OCI-LY7 (cell line): ENCODE data around the gene NDUFAF5. TPM values are rescaled to one million over a fixed set of nuclear protein-coding genes. Genes with fewer than 3 reads are reported as not detected.

ENCODE experiments used
- BruUV-seq: library from RNA; stranded (reverse); fragments of 400-500 nt; replicated peaks from 2 replicates; lab custom pipeline; 2021; lab: Mats Ljungman, UMichigan
- CTCF ChIA-PET: fragments of 300-600 bp; sonication (Branson Sonifier 250); formaldehyde crosslinking; loops from one replicate; lab custom pipeline; 2022; ENCODE audit warnings: antibody characterized with exemption; ENCODE audit not compliant: unreplicated experiment; lab: Charles Lee
- POLR2A ChIA-PET: fragments of 300-600 bp; sonication (Branson Sonifier 250); formaldehyde crosslinking; loops from one replicate; lab custom pipeline; 2022; ENCODE audit warnings: antibody characterized with exemption; lab: Charles Lee
- DNase-seq: peaks from one replicate; pipeline ENCODE4 v3.0.0-alpha.2; 2015; ENCODE audit warnings: low spot score
- H2AFZ ChIP-seq: fragments of 200-600 bp; sonication (generic), shearing (Covaris generic); 2 replicates; pipeline ENCODE4 v1.6.1; 2014; ENCODE audit warnings: mild to moderate bottlenecking, antibody characterized with exemption, low read length, moderate library complexity
- H3K27ac ChIP-seq: fragments of 200-600 bp; sonication (generic); 2 replicates; pipeline ENCODE4 v1.5.1; 2014; ENCODE audit warnings: mixed run types, low read depth, mild to moderate bottlenecking, moderate library complexity, low read length, inconsistent platforms; ENCODE audit not compliant: poor library complexity, severe bottlenecking
- H3K36me3 ChIP-seq: fragments of 200-600 bp; sonication (generic); 2 replicates; pipeline ENCODE4 v1.6.1; 2014; ENCODE audit warnings: mild to moderate bottlenecking, antibody characterized with exemption, low read length, moderate library complexity, mixed read lengths; ENCODE audit not compliant: insufficient read depth
- H3K4me1 ChIP-seq: fragments of 200-600 bp; sonication (generic); 2 replicates; pipeline ENCODE4 v1.5.1; 2014; ENCODE audit warnings: mild to moderate bottlenecking, low read length; ENCODE audit not compliant: insufficient read depth, poor library complexity, severe bottlenecking
- H3K4me2 ChIP-seq: fragments of 200-600 bp; sonication (generic); 2 replicates; pipeline ENCODE4 v1.6.1; 2014; ENCODE audit warnings: mild to moderate bottlenecking, low read length
- H3K4me3 ChIP-seq: fragments of 200-600 bp; sonication (generic); 2 replicates; pipeline ENCODE4 v1.5.1; 2014; ENCODE audit warnings: mild to moderate bottlenecking, low read depth, low read length; ENCODE audit not compliant: poor library complexity, severe bottlenecking
- H3K79me2 ChIP-seq: fragments of 200-600 bp; sonication (generic); 2 replicates; pipeline ENCODE4 v1.6.1; 2016; ENCODE audit warnings: low read depth, mild to moderate bottlenecking, low read length, moderate library complexity, mixed read lengths; ENCODE audit not compliant: insufficient read depth
- H3K9me2 ChIP-seq: fragments of 200-600 bp; sonication (generic); 2 replicates; pipeline ENCODE4 v1.6.1; 2016; ENCODE audit warnings: mild to moderate bottlenecking, low read length, mixed read lengths; ENCODE audit not compliant: insufficient read depth
- H3K9me3 ChIP-seq: fragments of 200-600 bp; sonication (generic); 2 replicates; pipeline ENCODE4 v1.6.1; 2014; ENCODE audit warnings: mild to moderate bottlenecking, mixed run types, low read length, mixed read lengths
- H4K20me1 ChIP-seq: fragments of 200-600 bp; sonication (generic); 2 replicates; pipeline ENCODE4 v1.6.1; 2014; ENCODE audit warnings: mild to moderate bottlenecking, antibody characterized with exemption, low read length, moderate library complexity, mixed read lengths; ENCODE audit not compliant: insufficient read depth
- EZH2phosphoT487 ChIP-seq: fragments of 200-600 bp; sonication (generic); IDR thresholded peaks from 2 replicates; pipeline ENCODE4 v1.6.1; 2018; ENCODE audit warnings: low read depth, borderline replicate concordance, mild to moderate bottlenecking, mixed run types, antibody characterized with exemption, low read length, moderate library complexity, mixed read lengths
- intact Hi-C: fragments of 100-400 bp; cut with micrococcal nuclease; formaldehyde crosslinking; loops from one replicate; pipeline ENCODE4 v1.10.0; 2022; ENCODE audit not compliant: unreplicated experiment
- total RNA-seq, 2 experiments: library from RNA; depleted of rRNA in 1 of 2; stranded (reverse); fragments of >200 nt in 1 of 2; shearing (Covaris generic) in 1 of 2; gene quantifications; 2 replicates each; pipeline ENCODE4 v1.2.3, GENCODE V29; 2014 to 2022
- TF ChIP-seq, protein P1 (sequence below): fragments of 200-600 bp; sonication (generic); conservative IDR thresholded peaks from 2 replicates; pipeline ENCODE4 v1.5.1; 2014; ENCODE audit warnings: mild to moderate bottlenecking, antibody characterized with exemption, low read length, moderate library complexity, mixed read lengths

Gene NDUFAF5
- total RNA-seq, 2 experiments from 2014 or later: 27.3 to 35.4 TPM

DNA sequence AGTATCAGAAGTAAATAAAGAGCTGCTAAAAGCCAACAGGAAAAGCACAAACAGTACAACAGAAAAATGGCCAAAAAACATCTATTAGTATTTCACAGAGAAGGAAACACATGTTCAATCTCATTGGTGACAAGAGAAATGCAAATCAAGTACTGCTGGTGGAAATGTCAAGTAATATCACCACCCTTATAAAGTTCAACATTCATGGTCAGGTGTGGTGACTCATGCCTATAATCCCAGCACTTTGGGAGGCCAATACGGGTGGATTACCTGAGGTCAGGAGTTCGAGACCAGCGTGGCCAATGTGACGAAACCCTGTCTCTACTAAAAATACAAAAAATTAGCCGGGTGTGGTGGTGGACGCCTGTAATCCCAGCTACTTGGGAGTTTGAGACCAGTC lies 42.9 kb upstream of the NDUFAF5 start:
- Histone ChIP-seq H3K27ac (no peak overlapping the region), H3K4me3 (no peak overlapping the region), H3K4me2 (no peak overlapping the region), H2AFZ (no peak overlapping the region), H3K4me1 (no peaks in the 10 kb centered on the region), H3K9me2 (no peaks in the 10 kb centered on the region), H3K79me2 (no peaks in the 10 kb centered on the region), H3K36me3 (peaks cover 71% of the 10 kb centered on the region), H3K9me3 (peaks cover 23% of the 10 kb centered on the region; the same call in 1 of the 2 replicates), H4K20me1 (no peaks in the 10 kb centered on the region)
- intact Hi-C loops: no loop called here
- ChIA-PET POLR2A (interaction anchor here (0.7 to 0.8 kb wide), 2 partner anchors 12 to 22 kb away, joined by 3 to 4 read pairs; no protein-coding TSS in a partner anchor), CTCF (no interaction called here)
- TF ChIP-seq, protein P1, sequence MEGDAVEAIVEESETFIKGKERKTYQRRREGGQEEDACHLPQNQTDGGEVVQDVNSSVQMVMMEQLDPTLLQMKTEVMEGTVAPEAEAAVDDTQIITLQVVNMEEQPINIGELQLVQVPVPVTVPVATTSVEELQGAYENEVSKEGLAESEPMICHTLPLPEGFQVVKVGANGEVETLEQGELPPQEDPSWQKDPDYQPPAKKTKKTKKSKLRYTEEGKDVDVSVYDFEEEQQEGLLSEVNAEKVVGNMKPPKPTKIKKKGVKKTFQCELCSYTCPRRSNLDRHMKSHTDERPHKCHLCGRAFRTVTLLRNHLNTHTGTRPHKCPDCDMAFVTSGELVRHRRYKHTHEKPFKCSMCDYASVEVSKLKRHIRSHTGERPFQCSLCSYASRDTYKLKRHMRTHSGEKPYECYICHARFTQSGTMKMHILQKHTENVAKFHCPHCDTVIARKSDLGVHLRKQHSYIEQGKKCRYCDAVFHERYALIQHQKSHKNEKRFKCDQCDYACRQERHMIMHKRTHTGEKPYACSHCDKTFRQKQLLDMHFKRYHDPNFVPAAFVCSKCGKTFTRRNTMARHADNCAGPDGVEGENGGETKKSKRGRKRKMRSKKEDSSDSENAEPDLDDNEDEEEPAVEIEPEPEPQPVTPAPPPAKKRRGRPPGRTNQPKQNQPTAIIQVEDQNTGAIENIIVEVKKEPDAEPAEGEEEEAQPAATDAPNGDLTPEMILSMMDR: no peak
- TF ChIP-seq EZH2phosphoT487: no peak
- BruUV-seq: no TSS peak
- no peak for DNase-seq

GRCh38 chr20:13744352-13744751 lies 40.5 kb upstream of the NDUFAF5 start:
- peaks cover 23% of the 10 kb centered on the region; the same call in 1 of the 2 replicates for H3K9me3 ChIP-seq
- TF ChIP-seq EZH2phosphoT487: no peak
- TF ChIP-seq, protein P1: no peak
- H3K9me2 ChIP-seq: no peaks in the 10 kb centered on the region
- no peaks in the 10 kb centered on the region for H3K4me1 ChIP-seq
- no peaks in the 10 kb centered on the region for H3K79me2 ChIP-seq
- no peak overlapping the region for H3K4me2 ChIP-seq
- no peak overlapping the region for H2AFZ ChIP-seq
- H4K20me1 ChIP-seq: no peaks in the 10 kb centered on the region
- no peak for DNase-seq
- peaks cover 58% of the 10 kb centered on the region for H3K36me3 ChIP-seq
- intact Hi-C loops: no loop called here
- H3K27ac ChIP-seq: no peak overlapping the region
- CTCF ChIA-PET: no interaction called here
- POLR2A ChIA-PET: interaction anchor here (0.7 kb wide), 1 partner anchor 9 kb away, joined by 3 read pairs; no protein-coding TSS in a partner anchor
- no peak overlapping the region for H3K4me3 ChIP-seq
- BruUV-seq: no TSS peak

DNA sequence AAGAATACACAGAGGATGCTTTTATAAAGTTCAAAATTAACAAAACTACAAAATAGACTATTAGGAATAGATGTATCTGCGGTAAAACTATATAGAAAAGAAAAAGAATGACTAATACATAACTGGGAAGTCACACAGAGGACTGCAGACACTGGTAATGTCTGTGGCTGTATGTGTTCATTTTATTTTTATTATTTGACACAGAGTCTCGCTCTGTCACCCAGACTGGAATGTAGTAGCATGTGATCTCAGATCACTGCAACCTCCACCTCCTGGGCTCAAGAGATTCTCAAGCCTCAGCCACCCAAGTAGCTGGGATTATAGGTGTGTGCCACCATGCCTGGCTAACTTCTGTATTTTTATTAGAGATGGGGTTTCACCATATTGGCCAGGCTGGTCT lies 39.0 kb upstream of the NDUFAF5 start:
- Histone ChIP-seq H3K9me3 (peaks cover 9% of the 10 kb centered on the region; the same call in 1 of the 2 replicates), H3K36me3 (peaks cover 52% of the 10 kb centered on the region), H4K20me1 (no peaks in the 10 kb centered on the region), H3K27ac (no peak overlapping the region), H3K4me3 (no peak overlapping the region), H3K4me2 (no peak overlapping the region), H3K79me2 (no peaks in the 10 kb centered on the region), H3K4me1 (no peaks in the 10 kb centered on the region), H3K9me2 (no peaks in the 10 kb centered on the region), H2AFZ (no peak overlapping the region)
- intact Hi-C loops: no loop called here
- ChIA-PET POLR2A (interaction anchor here (0.8 kb wide), 1 partner anchor 17 kb away, joined by 3 read pairs; no protein-coding TSS in a partner anchor), CTCF (no interaction called here)
- no peak for DNase-seq
- TF ChIP-seq EZH2phosphoT487: no peak
- TF ChIP-seq, protein P1: no peak
- BruUV-seq: no TSS peak
